Panc1 (cell line): ENCODE data around the gene PYGO2. TPM values are rescaled to one million over a fixed set of nuclear protein-coding genes. Genes with fewer than 3 reads are reported as not detected.

Experiments used
- ATAC-seq: fragments of 200-7000 bp; cut with Tn5 transposase; 2 replicates; pipeline ENCODE4 v1.9.1; 2020; ENCODE audit warnings: mild to moderate bottlenecking, moderate library complexity
- BruUV-seq: library from RNA; stranded (reverse); fragments of 400-500 nt; replicated peaks from 2 replicates; lab custom pipeline; 2021; lab: Mats Ljungman, UMichigan
- CTCF ChIA-PET: fragments of 300-600 bp; sonication (Branson Sonifier 250); formaldehyde crosslinking; loops from one replicate; lab custom pipeline; 2022; ENCODE audit warnings: antibody characterized with exemption; lab: Charles Lee
- POLR2A ChIA-PET: fragments of 300-600 bp; sonication (Branson Sonifier 250); formaldehyde crosslinking; loops from one replicate; lab custom pipeline; 2022; ENCODE audit warnings: antibody characterized with exemption; lab: Charles Lee
- DNase-seq: peaks from one replicate; pipeline ENCODE4 v3.0.0-alpha.2; 2010; ENCODE audit warnings: low read depth, low spot score
- H3K27ac ChIP-seq: 2 replicates; pipeline ENCODE4 v1.5.1; 2011; ENCODE audit warnings: mild to moderate bottlenecking, low read length, inconsistent platforms
- H3K27me3 ChIP-seq: fragments of 200-500 bp; sonication (Bioruptor generic); 2 replicates; pipeline ENCODE4 v1.6.0; 2014; ENCODE audit warnings: low read length, inconsistent platforms; ENCODE audit not compliant: control insufficient read depth, insufficient read depth
- H3K36me3 ChIP-seq: fragments of 200-500 bp; sonication (Bioruptor generic); 2 replicates; pipeline ENCODE4 v1.5.1; 2014; ENCODE audit warnings: inconsistent platforms, mild to moderate bottlenecking, low read length, moderate library complexity; ENCODE audit not compliant: control insufficient read depth, insufficient read depth
- H3K4me1 ChIP-seq: 2 replicates; pipeline ENCODE4 v1.5.1; 2011; ENCODE audit warnings: inconsistent platforms, mild to moderate bottlenecking, low read length, moderate library complexity; ENCODE audit not compliant: control insufficient read depth, insufficient read depth
- H3K4me3 ChIP-seq, 2 experiments: 2 replicates each; pipeline ENCODE4 v1.5.1; 2011 to 2012; ENCODE audit warnings: low read depth in 2 of 2, low read length in 2 of 2, mild to moderate bottlenecking in 2 of 2, inconsistent platforms in 1 of 2, moderate library complexity in 1 of 2
- H3K9me3 ChIP-seq: fragments of 200-500 bp; sonication (Bioruptor generic); 2 replicates; pipeline ENCODE4 v1.5.1; 2014; ENCODE audit warnings: low read depth, mild to moderate bottlenecking, inconsistent platforms, low read length, moderate library complexity; ENCODE audit not compliant: control insufficient read depth, insufficient read depth
- CTCF ChIP-seq: fragments of 450-650 bp; IDR thresholded peaks from 2 replicates; pipeline ENCODE4 v1.5.1; 2017; ENCODE audit warnings: mild to moderate bottlenecking
- POLR2AphosphoS5 ChIP-seq: IDR thresholded peaks from 2 replicates; pipeline ENCODE4 v1.6.1; 2012; ENCODE audit warnings: mild to moderate bottlenecking, low read depth, low read length, moderate library complexity
- REST ChIP-seq, 2 experiments: IDR thresholded peaks; 2 replicates each; pipeline ENCODE4 v1.6.1; 2011 to 2012; ENCODE audit warnings: low read depth in 2 of 2, control low read depth in 1 of 2, low read length in 1 of 2, mild to moderate bottlenecking in 1 of 2, moderate library complexity in 1 of 2; ENCODE audit not compliant: insufficient read depth in 1 of 2
- SIN3A ChIP-seq: IDR thresholded peaks from 2 replicates; pipeline ENCODE4 v1.6.1; 2012; ENCODE audit warnings: low read depth, mild to moderate bottlenecking, low read length, moderate library complexity, borderline replicate concordance; ENCODE audit not compliant: insufficient read depth
- TCF7L2 ChIP-seq: IDR thresholded peaks from 2 replicates; pipeline ENCODE4 v1.6.1; 2011; ENCODE audit warnings: mild to moderate bottlenecking, low read depth, low read length, inconsistent platforms
- in situ Hi-C: cut with HindIII; loops from 2 replicates; pipeline ENCODE4 v1.10.0; 2016; ENCODE audit warnings: low sequenced_read_pairs, low pct_unique_long_range_greater_than_20kb
- intact Hi-C: fragments of 100-400 bp; cut with micrococcal nuclease; formaldehyde crosslinking; loops from one replicate; pipeline ENCODE4 v1.10.0; 2022; ENCODE audit not compliant: unreplicated experiment
- total RNA-seq: library from RNA; stranded (reverse); gene quantifications from one replicate; pipeline ENCODE4 v1.2.1, GENCODE V29; 2021; ENCODE audit not compliant: unreplicated experiment

PYGO2 gene
- total RNA-seq, 1 experiment from 2014 or later: 41.1 TPM

GRCh38 chr1:155010211-155010918 lies 48.8 kb upstream of the PYGO2 start:
- no peaks in the 10 kb centered on the region for H3K27me3 ChIP-seq
- H3K4me3 ChIP-seq: no peak overlapping the region
- H3K4me1 ChIP-seq: peaks cover 44% of the 10 kb centered on the region
- DNase-seq: no peak
- TF ChIP-seq REST (IDR thresholded peaks at IDR 0.05; ENCODE audit: insufficient read depth in 1 of 2, low read depth in 2 of 2, low read length in 1 of 2) (no peak), SIN3A (no peak), CTCF (no peak), POLR2AphosphoS5 (no peak), TCF7L2 (no peak)
- no peak overlapping the region for H3K27ac ChIP-seq
- no TSS peak for BruUV-seq
- ChIA-PET POLR2A (interaction anchor here (0.6 kb wide), 1 partner anchor 66 kb away, joined by 3 read pairs; no protein-coding TSS in a partner anchor), CTCF (interaction anchor here (0.6 kb wide), 1 partner anchor 24 kb away, joined by 7 read pairs; no protein-coding TSS in a partner anchor)
- H3K36me3 ChIP-seq: 0 out of 2 replicates have a peak, but pooled peaks cover 4% of the 10 kb centered on the region
- no peak for ATAC-seq
- in situ Hi-C loops (no loop called here), intact Hi-C loops (no loop called here)
- no peaks in the 10 kb centered on the region for H3K9me3 ChIP-seq

- Histone ChIP-seq H3K4me1 (peaks cover 49% of the 10 kb centered on the region), H3K27ac (no peak overlapping the region), H3K9me3 (no peaks in the 10 kb centered on the region), H3K36me3 (0 out of 2 replicates have a peak, but pooled peaks cover 4% of the 10 kb centered on the region), H3K4me3 (no peak overlapping the region), H3K27me3 (no peaks in the 10 kb centered on the region)
- intact Hi-C loops (no loop called here), in situ Hi-C loops (no loop called here)
- no TSS peak for BruUV-seq
- ATAC-seq: no peak
- no peak for DNase-seq
- TF ChIP-seq SIN3A (no peak), TCF7L2 (no peak), POLR2AphosphoS5 (no peak), REST (IDR thresholded peaks at IDR 0.05; ENCODE audit: insufficient read depth in 1 of 2, low read depth in 2 of 2, low read length in 1 of 2) (no peak), CTCF (no peak)
- ChIA-PET POLR2A (no interaction called here), CTCF (no interaction called here)
Observed at GRCh38 chr1:155009742-155010141, 48.2 kb upstream of the PYGO2 start.
